HG02970 (cell line): ENCODE results near the gene GPS1.
"Not testable (repeated sequence)": the region's sequence is repeated elsewhere in the genome, so short reads cannot be mapped to it uniquely, and the experiment has no call there.

Source experiments
- ATAC-seq: cut with Tn5 transposase; IDR thresholded peaks from one replicate; pipeline ENCODE4 v1.9.1; 2021; ENCODE audit warnings: mild to moderate bottlenecking, moderate library complexity, moderate number of reproducible peaks; ENCODE audit not compliant: unreplicated experiment, low FRiP score

Gene GPS1

DNA sequence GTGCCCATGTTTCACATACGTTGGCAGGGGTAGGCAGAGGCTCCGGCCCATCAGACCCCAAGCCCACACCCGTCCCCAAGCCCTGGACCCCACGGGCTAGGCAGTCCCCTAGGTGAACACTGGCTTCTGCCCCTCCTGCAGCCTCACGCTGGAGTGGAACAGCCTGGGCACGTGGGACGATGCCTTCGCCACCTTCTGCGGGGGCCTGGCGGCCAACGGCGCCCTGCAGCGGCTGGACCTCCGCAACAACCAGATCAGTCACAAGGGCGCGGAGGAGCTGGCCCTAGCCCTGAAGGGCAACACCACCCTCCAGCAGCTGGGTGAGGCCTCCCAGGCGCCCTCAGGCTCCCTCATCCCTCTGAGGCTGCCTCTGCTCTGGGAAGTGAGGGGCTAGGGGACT lies 26.8 kb upstream of the GPS1 start:
- no peak for ATAC-seq

- ATAC-seq: no peak
These were observed 26.1 kb upstream of the GPS1 start for GRCh38 chr17:82025401-82026107.

DNA sequence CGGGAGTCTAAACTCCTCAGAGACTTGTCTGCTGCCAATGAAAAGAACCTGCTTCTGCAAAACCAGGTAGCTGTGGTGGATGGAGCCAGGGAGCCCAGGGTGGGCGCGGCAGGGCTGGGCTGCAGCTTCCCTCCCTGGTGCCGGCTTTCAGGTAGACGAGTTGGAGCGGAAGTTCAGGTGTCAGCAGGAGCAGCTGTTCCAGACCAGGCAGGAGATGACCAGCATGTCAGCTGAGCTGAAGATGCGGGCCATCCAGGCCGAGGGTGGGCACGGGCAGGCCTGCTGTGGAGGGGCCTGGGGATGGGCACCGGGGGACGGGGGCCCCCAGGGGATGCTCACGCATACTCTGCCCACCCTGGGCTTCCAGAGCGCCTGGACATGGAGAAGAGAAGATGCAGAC lies 23.5 kb upstream of the GPS1 start:
- ATAC-seq: no peak

DNA sequence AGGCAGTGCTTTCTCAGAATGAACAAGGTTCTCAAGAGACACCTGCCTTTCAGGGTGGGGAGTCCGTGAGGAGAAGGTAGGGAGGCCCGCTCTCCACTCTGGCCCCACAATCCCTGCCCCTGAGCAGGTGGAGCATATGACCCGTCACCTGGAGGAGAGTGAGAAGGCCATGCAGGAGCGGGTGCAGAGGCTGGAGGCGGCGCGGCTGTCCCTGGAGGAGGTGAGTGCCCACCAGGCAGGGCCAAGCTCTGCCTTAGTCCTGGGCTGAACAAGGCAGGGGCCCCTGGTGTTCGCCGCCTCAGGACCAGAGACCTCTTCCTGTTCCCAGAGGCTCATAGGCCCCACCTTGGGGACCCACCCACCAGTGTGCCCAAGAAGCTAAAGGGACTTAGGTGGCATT lies 22.7 kb upstream of the GPS1 start:
- no peak for ATAC-seq

DNA sequence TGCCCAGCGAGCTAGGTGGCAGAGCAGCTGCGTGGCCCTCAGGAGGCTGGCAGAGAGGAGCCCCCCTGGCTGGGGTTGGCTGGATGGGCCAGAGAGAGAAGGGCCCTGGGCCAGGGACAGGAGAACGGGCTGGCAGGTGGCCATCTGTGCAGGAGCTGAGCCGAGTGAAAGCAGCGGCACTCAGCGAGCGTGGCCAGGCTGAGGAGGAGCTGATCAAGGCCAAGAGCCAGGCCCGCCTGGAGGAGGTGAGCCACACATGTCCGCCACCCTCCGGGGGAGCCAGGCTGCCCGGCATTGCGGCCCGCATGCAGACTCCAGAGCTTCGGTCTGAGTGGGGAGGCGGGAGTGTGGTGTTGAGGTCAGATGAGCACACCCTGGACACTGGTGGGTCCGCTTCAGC lies 22.3 kb upstream of the GPS1 start:
- ATAC-seq: no peak

GRCh38 chr17:82029990-82030469 lies 21.7 kb upstream of the GPS1 start:
- ATAC-seq: no peak

DNA sequence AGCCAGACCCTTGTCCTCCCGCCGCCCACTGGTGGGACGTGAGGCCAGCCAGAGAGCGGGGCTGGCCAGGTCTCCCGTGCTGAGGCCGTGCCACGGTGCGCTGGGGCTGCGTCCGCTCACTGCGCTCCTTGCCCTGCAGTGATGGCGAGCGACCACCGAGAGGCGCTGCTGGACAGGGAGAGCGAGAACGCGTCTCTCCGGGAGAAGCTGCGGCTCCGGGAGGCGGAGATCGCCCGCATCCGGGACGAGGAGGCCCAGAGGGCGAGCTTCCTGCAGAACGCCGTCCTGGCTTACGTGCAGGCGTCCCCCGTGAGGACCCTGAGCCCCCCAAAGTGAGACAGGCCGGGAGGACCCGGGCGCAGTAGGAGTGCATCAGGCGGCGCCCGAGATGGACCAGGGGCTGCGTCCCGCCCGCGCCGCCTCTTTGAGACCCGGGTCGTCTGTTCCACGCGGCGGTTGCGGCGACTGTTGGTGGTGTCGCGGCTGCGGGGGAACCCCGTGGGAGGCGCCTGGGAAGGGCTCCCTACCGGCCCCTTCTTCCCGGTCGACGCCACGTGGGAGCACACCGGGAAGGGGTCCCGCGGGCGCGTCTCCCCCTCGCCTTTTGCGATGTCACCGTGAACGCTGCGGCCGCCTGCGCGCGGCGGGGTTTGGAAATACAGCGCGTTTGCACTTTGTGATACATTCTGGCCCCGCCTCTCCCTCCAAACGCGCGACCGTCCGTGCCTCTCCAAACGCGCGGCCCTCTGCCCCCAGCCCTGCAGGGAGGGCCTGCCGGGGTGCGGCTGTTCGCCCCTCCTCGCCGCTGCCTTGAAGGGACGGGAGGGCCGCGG lies 21.0 kb upstream of the GPS1 start:
- no peak for ATAC-seq

DNA sequence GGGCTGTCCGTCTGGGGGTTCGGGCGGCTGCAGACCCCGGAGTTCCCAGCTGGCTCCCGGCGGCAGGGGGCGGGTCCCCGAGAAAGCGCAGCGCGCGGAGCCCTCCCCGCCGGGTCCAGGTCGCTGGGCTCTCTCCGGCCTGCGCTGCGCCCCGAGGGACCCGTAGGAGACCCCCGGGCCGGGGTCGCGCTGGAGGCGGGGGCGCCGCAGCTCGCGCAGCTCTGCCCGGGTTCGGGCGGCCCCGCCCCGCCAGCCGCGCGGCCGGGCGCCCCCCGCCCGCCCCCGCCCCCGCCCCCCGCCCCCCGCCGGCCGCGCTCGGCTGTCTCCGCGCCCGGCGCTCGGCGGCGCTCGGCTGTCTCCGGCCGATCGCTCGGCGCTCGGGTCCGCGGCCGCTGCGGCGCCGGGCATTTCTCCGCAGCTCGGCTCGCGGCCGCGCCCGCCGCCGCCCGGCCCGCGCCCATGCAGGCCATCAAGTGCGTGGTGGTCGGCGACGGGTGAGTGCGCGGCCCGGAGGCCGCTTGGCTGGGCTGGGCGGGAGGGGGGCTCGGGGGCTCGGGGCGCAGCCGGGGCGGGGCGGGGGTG lies 20.3 kb upstream of the GPS1 start, which contains the start of gene RAC3:
Gene RAC3, plus strand, starts transcription at position 376 of the 582 bp plus-strand sequence. Its CDS starts 84 bp downstream, at position 460.
- no peak for ATAC-seq

GRCh38 chr17:82031885-82032627 lies 19.6 kb upstream of the GPS1 start:
- ATAC-seq: no peak

GRCh38 chr17:82033359-82034085 lies 18.2 kb upstream of the GPS1 start:
- no peak for ATAC-seq

GRCh38 chr17:82034371-82035011 lies 17.2 kb upstream of the GPS1 start:
- no peak for ATAC-seq

GRCh38 chr17:82035488-82035887 lies 16.2 kb upstream of the GPS1 start:
- no peak for ATAC-seq

DNA sequence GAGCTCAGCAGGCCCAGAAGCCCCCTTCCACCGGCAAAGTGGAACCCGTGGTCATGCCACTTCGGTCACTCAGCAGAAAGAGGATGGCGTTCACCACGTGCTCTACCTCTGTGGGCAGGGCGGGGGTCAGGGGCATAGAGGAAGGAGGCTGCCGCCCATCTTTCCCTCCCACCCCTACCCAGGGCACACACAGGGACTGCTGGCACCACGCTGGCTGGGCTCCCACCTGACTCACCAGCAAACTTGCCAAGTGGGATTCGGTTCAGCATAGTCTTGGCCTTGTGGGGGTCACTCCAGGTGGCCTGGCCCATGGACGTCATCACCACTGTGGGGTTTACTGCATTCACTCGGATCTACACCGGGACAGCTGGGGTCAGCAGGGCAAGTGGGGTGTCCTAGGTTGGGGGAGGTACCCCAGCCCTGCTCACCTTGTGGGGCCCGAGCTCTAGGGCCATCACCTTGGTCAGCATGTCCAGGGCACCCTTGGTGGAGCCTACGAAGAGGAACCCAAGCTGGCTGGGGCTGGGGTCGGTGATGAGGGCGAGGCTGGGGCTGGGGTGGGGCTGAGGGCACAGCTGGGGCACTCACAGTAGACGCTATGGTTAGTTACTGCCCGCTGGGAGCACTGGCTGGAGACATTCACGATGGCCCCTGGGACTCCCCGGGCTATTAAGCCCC lies 15.6 kb upstream of the GPS1 start:
- no peak for ATAC-seq

DNA sequence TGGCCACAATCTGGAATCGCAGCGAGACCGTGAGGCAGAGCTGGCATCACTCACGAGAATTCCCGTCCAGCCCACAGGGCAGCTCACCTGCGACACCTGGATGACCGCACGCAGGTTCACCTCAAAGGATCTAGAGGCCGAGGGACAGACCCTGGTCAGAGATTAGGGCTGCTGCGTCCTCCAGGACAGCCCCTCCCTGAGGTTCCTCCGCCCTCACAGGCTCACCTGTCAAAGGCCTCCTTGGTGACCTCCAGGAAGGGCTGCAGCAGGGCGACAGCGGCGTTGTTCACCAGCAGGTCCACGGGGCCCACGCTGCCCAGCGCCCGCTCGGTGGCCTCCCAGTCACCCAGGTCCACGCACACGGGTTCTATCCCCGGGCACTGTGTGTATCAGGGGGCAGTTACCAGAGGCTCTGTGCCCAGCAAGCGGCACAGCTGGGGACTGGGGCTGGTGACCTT lies 15.0 kb upstream of the GPS1 start:
- no peak for ATAC-seq

GRCh38 chr17:82037092-82037888 lies 14.4 kb upstream of the GPS1 start, which contains the start of gene DCXR:
Gene DCXR (minus strand): TSS chr17:82037697. CDS start chr17:82037682, 15 bp downstream.
- peak; percentile 82 for ATAC-seq

DNA sequence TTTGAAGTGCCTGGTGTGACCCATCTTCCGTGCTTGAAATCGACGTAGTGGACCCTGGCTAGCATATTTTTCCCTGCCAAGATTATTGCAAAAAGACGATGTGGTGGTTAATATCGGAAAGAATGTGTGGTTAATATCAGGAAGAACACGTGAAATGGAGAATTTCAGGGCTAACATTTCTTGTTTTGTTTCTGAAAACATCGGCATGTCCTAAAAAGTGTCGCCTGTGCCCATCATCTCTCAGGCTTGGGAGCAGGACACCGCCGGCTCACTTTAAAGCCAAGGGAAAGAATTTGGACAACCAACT lies 13.9 kb upstream of the GPS1 start:
- no peak for ATAC-seq

- not testable (repeated sequence) for ATAC-seq
These were observed 12.8 kb upstream of the GPS1 start for GRCh38 chr17:82038796-82039409.
